Neural progenitor cell (in vitro differentiated cells): ENCODE data around the gene HTRA2. TPM values are rescaled to one million over a fixed set of nuclear protein-coding genes. Genes with fewer than 3 reads are reported as not detected.

Experiments
- DNase-seq: peaks from one replicate; pipeline ENCODE4 v3.0.0-alpha.2; 2016; ENCODE audit warnings: low spot score
- H2AFZ ChIP-seq: fragments of 200-600 bp; sonication (generic); replicated peaks from 2 replicates; pipeline ENCODE4 v1.6.1; 2016; ENCODE audit warnings: antibody characterized with exemption
- H3F3A ChIP-seq: fragments of 200-600 bp; sonication (generic); 2 replicates; pipeline ENCODE4 v1.6.1; 2016; ENCODE audit warnings: antibody characterized with exemption, low read depth
- H3K27ac ChIP-seq: fragments of 200-600 bp; sonication (generic); 2 replicates; pipeline ENCODE4 v1.5.1; 2016; ENCODE audit warnings: mild to moderate bottlenecking
- H3K27me3 ChIP-seq: fragments of 200-600 bp; sonication (generic); 2 replicates; pipeline ENCODE4 v1.6.1; 2016; ENCODE audit warnings: mild to moderate bottlenecking, moderate library complexity
- H3K36me3 ChIP-seq: fragments of 200-600 bp; sonication (generic); 2 replicates; pipeline ENCODE4 v1.5.1; 2016
- H3K4me1 ChIP-seq: fragments of 200-600 bp; sonication (generic); 2 replicates; pipeline ENCODE4 v1.6.1; 2016; ENCODE audit warnings: mixed run types
- H3K4me2 ChIP-seq: fragments of 200-600 bp; sonication (generic); 2 replicates; pipeline ENCODE4 v1.6.1; 2016
- H3K4me3 ChIP-seq: fragments of 200-600 bp; sonication (generic); 2 replicates; pipeline ENCODE4 v1.5.1; 2016
- H3K79me2 ChIP-seq: fragments of 200-600 bp; sonication (generic); 2 replicates; pipeline ENCODE4 v1.6.1; 2016; ENCODE audit warnings: low read depth
- H3K9ac ChIP-seq: fragments of 200-600 bp; sonication (generic); 2 replicates; pipeline ENCODE4 v1.6.1; 2016
- H3K9me3 ChIP-seq: fragments of 200-600 bp; sonication (generic); 2 replicates; pipeline ENCODE4 v1.5.1; 2016; ENCODE audit warnings: low read depth
- H4K20me1 ChIP-seq: fragments of 200-600 bp; sonication (generic); 2 replicates; pipeline ENCODE4 v1.6.1; 2016; ENCODE audit warnings: low read depth
- H3K27ac Mint-ChIP-seq: 3 replicates; pipeline ENCODE4 v1.8.0; 2021; ENCODE audit warnings: mixed read lengths
- H3K27me3 Mint-ChIP-seq: 2 replicates; pipeline ENCODE4 v1.8.0; 2022; ENCODE audit warnings: low read depth, mild to moderate bottlenecking, inconsistent platforms, moderate library complexity, mixed read lengths; ENCODE audit not compliant: insufficient read depth
- H3K36me3 Mint-ChIP-seq: 3 replicates; pipeline ENCODE4 v1.8.0; 2021; ENCODE audit warnings: mixed read lengths
- H3K4me1 Mint-ChIP-seq: 3 replicates; pipeline ENCODE4 v1.8.0; 2021; ENCODE audit warnings: mixed read lengths
- H3K4me3 Mint-ChIP-seq: 3 replicates; pipeline ENCODE4 v1.8.0; 2021; ENCODE audit warnings: mild to moderate bottlenecking, moderate library complexity, mixed read lengths
- H3K9me3 Mint-ChIP-seq: 3 replicates; pipeline ENCODE4 v1.8.0; 2020; ENCODE audit warnings: mixed read lengths
- EZH2 ChIP-seq: fragments of 200-600 bp; sonication (generic); IDR thresholded peaks from 2 replicates; pipeline ENCODE4 v1.6.1; 2017; ENCODE audit warnings: antibody characterized with exemption, mild to moderate bottlenecking, moderate library complexity
- EZH2phosphoT487 ChIP-seq: fragments of 200-600 bp; sonication (generic); IDR thresholded peaks from 2 replicates; pipeline ENCODE4 v1.6.1; 2017; ENCODE audit warnings: antibody characterized with exemption
- total RNA-seq: library from RNA; depleted of rRNA; stranded (reverse); fragments of >200 nt; gene quantifications from 2 replicates; pipeline ENCODE4 v1.2.3, GENCODE V29; 2015; ENCODE audit warnings: low replicate concordance
- TF ChIP-seq, protein P1 (sequence below): fragments of 200-600 bp; sonication (generic); IDR thresholded peaks from 2 replicates; pipeline ENCODE4 v1.5.1; 2017; ENCODE audit warnings: antibody characterized with exemption, mild to moderate bottlenecking

Gene HTRA2
- total RNA-seq = 18.5 and 28.4 TPM in 2 replicates

DNA sequence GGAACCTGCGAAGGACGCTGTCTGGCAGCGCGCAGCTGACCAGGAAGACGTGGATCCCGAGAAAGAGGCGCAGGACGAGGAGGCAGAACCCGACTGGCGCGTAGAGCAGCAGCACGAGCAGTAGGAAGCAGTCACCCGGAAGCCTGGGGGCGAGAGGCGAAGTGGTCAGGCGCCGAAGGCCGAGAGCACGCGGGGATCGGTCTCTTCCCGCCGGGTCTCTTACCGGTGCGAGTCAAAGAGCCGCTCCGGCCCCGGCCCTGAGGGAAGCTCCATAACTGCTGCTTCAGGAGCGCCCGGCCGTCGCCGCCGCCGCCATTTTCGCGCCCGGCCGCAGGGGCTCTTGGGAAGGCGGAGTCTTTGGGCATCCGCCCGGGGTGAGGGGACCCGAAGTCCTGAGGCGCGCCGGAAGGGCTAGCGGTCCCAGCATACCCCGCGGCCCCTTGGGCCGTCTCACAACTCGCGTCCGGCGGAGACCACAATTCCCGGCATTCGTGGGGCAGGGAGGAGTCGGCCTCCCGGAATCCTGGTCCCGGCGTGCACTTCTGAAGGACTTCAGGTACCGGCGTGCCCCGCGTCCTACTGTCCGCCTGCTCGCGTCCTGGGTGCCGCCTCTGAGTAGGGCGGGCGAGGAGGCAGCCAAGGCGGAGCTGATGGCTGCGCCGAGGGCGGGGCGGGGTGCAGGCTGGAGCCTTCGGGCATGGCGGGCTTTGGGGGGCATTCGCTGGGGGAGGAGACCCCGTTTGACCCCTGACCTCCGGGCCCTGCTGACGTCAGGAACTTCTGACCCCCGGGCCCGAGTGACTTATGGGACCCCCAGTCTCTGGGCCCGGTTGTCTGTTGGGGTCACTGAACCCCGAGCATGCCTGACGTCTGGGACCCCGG, at the start of gene HTRA2, which contains the start of gene AUP1:
HTRA2 (plus strand) TSS at position 577 of the 882 bp plus-strand sequence; CDS start at position 651, 74 bp downstream.
AUP1 (minus strand) TSS at position 350 of the 882 bp plus-strand sequence; CDS start at position 273, 77 bp downstream.
- peaks cover 16% of the 10 kb centered on the region for H3K4me1 ChIP-seq
- H3K79me2 ChIP-seq = peaks cover 35% of the 10 kb centered on the region
- H3K9ac ChIP-seq = peak within 1 kb of the TSS; percentile 92
- H3K27me3 ChIP-seq = no peaks in the 10 kb centered on the region
- peak within 1 kb of the TSS; percentile 88 for H2AFZ ChIP-seq
- H3K27ac ChIP-seq = peak within 1 kb of the TSS; percentile 17
- H3K9me3 Mint-ChIP-seq = no peaks in the 10 kb centered on the region
- H4K20me1 ChIP-seq = no peaks in the 10 kb centered on the region
- H3K4me2 ChIP-seq = peak within 1 kb of the TSS; percentile 98
- no peaks in the 10 kb centered on the region for H3K9me3 ChIP-seq
- H3F3A ChIP-seq = peaks cover 12% of the 10 kb centered on the region
- H3K4me1 Mint-ChIP-seq = peaks cover 32% of the 10 kb centered on the region
- peak; percentile 100 for DNase-seq
- H3K4me3 Mint-ChIP-seq = peak within 1 kb of the TSS; percentile 96
- H3K36me3 ChIP-seq = no peaks in the 10 kb centered on the region
- H3K36me3 Mint-ChIP-seq = peaks cover 32% of the 10 kb centered on the region
- H3K27ac Mint-ChIP-seq = peak within 1 kb of the TSS; percentile 97
- H3K27me3 Mint-ChIP-seq = peaks cover 7% of the 10 kb centered on the region
- TF ChIP-seq, protein P1, sequence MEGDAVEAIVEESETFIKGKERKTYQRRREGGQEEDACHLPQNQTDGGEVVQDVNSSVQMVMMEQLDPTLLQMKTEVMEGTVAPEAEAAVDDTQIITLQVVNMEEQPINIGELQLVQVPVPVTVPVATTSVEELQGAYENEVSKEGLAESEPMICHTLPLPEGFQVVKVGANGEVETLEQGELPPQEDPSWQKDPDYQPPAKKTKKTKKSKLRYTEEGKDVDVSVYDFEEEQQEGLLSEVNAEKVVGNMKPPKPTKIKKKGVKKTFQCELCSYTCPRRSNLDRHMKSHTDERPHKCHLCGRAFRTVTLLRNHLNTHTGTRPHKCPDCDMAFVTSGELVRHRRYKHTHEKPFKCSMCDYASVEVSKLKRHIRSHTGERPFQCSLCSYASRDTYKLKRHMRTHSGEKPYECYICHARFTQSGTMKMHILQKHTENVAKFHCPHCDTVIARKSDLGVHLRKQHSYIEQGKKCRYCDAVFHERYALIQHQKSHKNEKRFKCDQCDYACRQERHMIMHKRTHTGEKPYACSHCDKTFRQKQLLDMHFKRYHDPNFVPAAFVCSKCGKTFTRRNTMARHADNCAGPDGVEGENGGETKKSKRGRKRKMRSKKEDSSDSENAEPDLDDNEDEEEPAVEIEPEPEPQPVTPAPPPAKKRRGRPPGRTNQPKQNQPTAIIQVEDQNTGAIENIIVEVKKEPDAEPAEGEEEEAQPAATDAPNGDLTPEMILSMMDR = no peak
- TF ChIP-seq EZH2 (no peak), EZH2phosphoT487 (no peak)
- H3K4me3 ChIP-seq = peak within 1 kb of the TSS; percentile 97

DNA sequence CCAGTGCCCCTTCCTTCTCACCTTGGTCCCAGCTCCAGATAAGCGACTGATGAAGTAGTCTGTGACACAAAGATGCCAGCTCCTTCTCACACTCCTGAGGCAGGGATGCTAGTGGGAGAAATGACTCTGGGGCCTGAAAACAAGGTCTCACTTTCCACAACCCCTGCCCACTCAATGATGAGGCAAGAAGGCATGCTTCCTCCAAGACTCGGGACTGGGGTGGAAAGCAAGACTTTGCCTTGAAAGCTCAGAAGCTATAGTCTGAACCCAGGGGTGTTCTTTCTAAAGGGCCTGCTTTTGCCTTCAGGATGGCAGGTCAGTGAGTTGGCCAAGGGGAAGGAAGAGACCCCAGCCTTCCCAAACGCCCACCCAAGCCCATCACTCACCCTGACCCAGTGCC, 48.3 kb upstream of the HTRA2 start:
- DNase-seq = no peak
- peaks cover 21% of the 10 kb centered on the region for H3K4me1 Mint-ChIP-seq
- Histone ChIP-seq H4K20me1 (peaks cover 22% of the 10 kb centered on the region), H3K79me2 (peaks cover 33% of the 10 kb centered on the region), H3K27me3 (no peaks in the 10 kb centered on the region), H3K9ac (peak overlapping the region; percentile 60), H3K9me3 (no peaks in the 10 kb centered on the region), H3K4me3 (peak overlapping the region; percentile 81), H3K36me3 (no peaks in the 10 kb centered on the region), H3K4me2 (peak overlapping the region; percentile 97), H2AFZ (no peak overlapping the region), H3F3A (no peaks in the 10 kb centered on the region), H3K27ac (no peak overlapping the region), H3K4me1 (peaks cover 8% of the 10 kb centered on the region)
- peak overlapping the region; percentile 100 for H3K4me3 Mint-ChIP-seq
- no peak for TF ChIP-seq EZH2phosphoT487
- TF ChIP-seq, protein P1 = no peak
- no peak for TF ChIP-seq EZH2
- no peaks in the 10 kb centered on the region for H3K9me3 Mint-ChIP-seq
- no peak overlapping the region for H3K27ac Mint-ChIP-seq
- peaks cover 3% of the 10 kb centered on the region for H3K27me3 Mint-ChIP-seq
- H3K36me3 Mint-ChIP-seq = peaks cover 13% of the 10 kb centered on the region

DNA sequence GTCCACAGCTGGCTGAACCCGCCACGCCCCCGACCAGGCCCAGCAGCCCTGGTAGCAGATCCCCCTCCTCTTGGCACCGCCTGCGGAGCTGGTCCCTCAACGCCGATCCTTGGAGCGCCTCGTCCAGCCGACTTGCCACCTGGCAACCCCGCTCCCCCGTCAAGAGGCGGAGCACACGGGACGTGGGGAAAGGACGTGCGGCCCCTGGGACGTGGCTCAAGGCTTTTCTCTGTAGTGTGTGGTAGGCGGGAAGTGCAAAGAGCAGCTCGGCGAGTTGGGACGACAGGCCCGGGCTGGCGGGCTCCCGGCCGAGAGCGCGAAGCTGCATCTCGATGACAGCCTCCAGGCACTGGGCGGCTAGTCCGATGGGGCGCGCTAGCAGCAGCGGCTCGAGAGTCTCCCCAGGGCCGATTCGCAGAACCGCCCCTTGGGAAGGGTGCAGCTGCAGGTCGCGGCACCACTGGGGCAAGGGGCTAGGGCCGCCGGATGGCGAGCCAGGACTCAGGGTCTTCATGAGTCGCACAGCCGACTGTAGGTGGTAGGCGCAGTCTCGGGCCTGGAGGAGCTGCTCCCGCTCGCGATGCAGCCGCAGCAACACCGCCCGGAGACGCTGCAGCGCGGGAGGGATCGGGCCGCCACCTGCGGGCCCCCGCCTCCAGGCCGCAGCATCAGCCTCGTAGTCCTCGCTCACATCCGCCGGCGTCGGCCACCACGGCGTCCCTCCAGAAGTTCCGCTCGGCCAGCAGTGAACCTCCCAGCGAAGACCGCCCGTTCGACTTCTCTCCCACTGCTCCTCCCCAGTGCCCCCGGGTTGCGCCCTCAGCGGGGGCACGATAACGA, 47.6 kb upstream of the HTRA2 start:
- no peaks in the 10 kb centered on the region for H3K9me3 ChIP-seq
- H3K4me1 Mint-ChIP-seq = peaks cover 21% of the 10 kb centered on the region
- no peaks in the 10 kb centered on the region for H3K36me3 ChIP-seq
- H3K4me1 ChIP-seq = peaks cover 8% of the 10 kb centered on the region
- peak overlapping the region; percentile 87 for H2AFZ ChIP-seq
- TF ChIP-seq EZH2 = no peak
- no peak for TF ChIP-seq EZH2phosphoT487
- TF ChIP-seq, protein P1 = no peak
- H3K4me3 Mint-ChIP-seq = peak overlapping the region; percentile 100
- peak overlapping the region; percentile 97 for H3K4me2 ChIP-seq
- peak overlapping the region; percentile 81 for H3K4me3 ChIP-seq
- no peak overlapping the region for H3K27ac Mint-ChIP-seq
- H3K27me3 Mint-ChIP-seq = peaks cover 3% of the 10 kb centered on the region
- H3K9me3 Mint-ChIP-seq = no peaks in the 10 kb centered on the region
- H3F3A ChIP-seq = no peaks in the 10 kb centered on the region
- peak overlapping the region; percentile 60 for H3K9ac ChIP-seq
- peak; percentile 74 for DNase-seq
- peaks cover 15% of the 10 kb centered on the region for H3K36me3 Mint-ChIP-seq
- no peak overlapping the region for H3K27ac ChIP-seq
- H4K20me1 ChIP-seq = peaks cover 22% of the 10 kb centered on the region
- peaks cover 33% of the 10 kb centered on the region for H3K79me2 ChIP-seq
- no peaks in the 10 kb centered on the region for H3K27me3 ChIP-seq
